MCF 10A (cell line): Measurements from ENCODE around the gene ANAPC7. TPM values are rescaled to one million over a fixed set of nuclear protein-coding genes. Genes with fewer than 3 reads are reported as not detected.
A peak's percentile ranks its signal among the peaks of the same experiment; 100 is the strongest.

Source experiments
- BruUV-seq: library from RNA; stranded (reverse); fragments of 400-500 nt; replicated peaks from 2 replicates; lab custom pipeline; 2021; lab: Mats Ljungman, UMichigan
- CTCF ChIA-PET: fragments of 300-600 bp; sonication (Branson Sonifier 250); formaldehyde crosslinking; extraction: SDS; loops from one replicate; lab custom pipeline; 2021; ENCODE audit warnings: antibody characterized with exemption, inconsistent platforms; lab: Yijun Ruan, JAX
- POLR2A ChIA-PET: fragments of 300-600, 350-650 bp; sonication (Branson Sonifier 250); formaldehyde crosslinking; extraction: SDS; loops from one replicate; lab custom pipeline; 2020; ENCODE audit warnings: antibody characterized with exemption, inconsistent platforms; lab: Yijun Ruan, JAX
- DNase-seq: peaks from one replicate; pipeline ENCODE4 v3.0.0-alpha.2; 2018; ENCODE audit not compliant: unreplicated experiment
- H3K27ac Mint-ChIP-seq: one replicate; pipeline ENCODE4 v1.8.0; 2022; ENCODE audit warnings: mild to moderate bottlenecking, low read depth, mixed read lengths; ENCODE audit not compliant: unreplicated experiment
- H3K27me3 Mint-ChIP-seq: one replicate; pipeline ENCODE4 v1.8.0; 2022; ENCODE audit warnings: mixed read lengths; ENCODE audit not compliant: insufficient read depth, unreplicated experiment
- H3K36me3 Mint-ChIP-seq: one replicate; pipeline ENCODE4 v1.8.0; 2022; ENCODE audit warnings: mild to moderate bottlenecking, moderate library complexity, mixed read lengths; ENCODE audit not compliant: insufficient read depth, unreplicated experiment
- H3K4me1 Mint-ChIP-seq: one replicate; pipeline ENCODE4 v1.8.0; 2022; ENCODE audit warnings: mixed read lengths; ENCODE audit not compliant: insufficient read depth, unreplicated experiment
- H3K4me3 Mint-ChIP-seq: one replicate; pipeline ENCODE4 v1.8.0; 2022; ENCODE audit warnings: mild to moderate bottlenecking, moderate library complexity, mixed read lengths; ENCODE audit not compliant: unreplicated experiment
- H3K9me3 Mint-ChIP-seq: one replicate; pipeline ENCODE4 v1.8.0; 2022; ENCODE audit warnings: mixed read lengths; ENCODE audit not compliant: unreplicated experiment
- CTCF ChIP-seq: fragments of 200-600 bp; IDR thresholded peaks from one replicate; pipeline ENCODE4 v1.8.0; 2022; ENCODE audit warnings: antibody characterized with exemption, mild to moderate bottlenecking; ENCODE audit not compliant: unreplicated experiment
- intact Hi-C: fragments of 100-400 bp; cut with micrococcal nuclease; formaldehyde crosslinking; loops from 2 replicates; pipeline ENCODE4 v1.14.1; 2022
- total RNA-seq: library from RNA; stranded (reverse); gene quantifications from 2 replicates; pipeline ENCODE4 v1.2.3, GENCODE V29; 2022

The ANAPC7 gene
- total RNA-seq, 1 experiment from 2014 or later, result 87.1 TPM

DNA sequence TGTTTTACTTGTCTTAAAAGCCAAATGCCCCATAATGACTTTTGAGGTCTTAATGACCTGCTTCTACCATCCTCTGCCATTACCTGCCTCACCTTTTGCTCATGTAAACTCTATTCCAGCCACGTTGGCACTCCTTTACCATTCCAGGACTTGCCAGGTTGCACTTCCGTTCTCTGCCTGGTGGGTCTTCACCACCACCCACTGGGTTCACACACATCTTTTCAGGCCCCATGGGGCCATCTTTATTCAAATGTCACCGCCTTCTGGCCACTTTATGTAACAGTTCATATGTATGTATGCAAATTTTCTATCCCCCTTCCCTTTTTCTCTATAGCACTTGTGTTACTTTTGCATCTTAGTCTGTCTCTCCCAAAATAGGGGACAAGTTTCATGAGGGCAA lies 64.8 kb downstream of the ANAPC7 start:
- no TSS peak for BruUV-seq
- ChIA-PET POLR2A (interaction anchor here (0.7 to 3.3 kb wide), 5 partner anchors 8 to 143 kb away, joined by 3 to 25 read pairs (median 4); no protein-coding TSS in a partner anchor), CTCF (interaction anchor here (0.6 to 1.1 kb wide), 3 partner anchors 59 to 1023 kb away, joined by 3 to 4 read pairs (median 3); no protein-coding TSS in a partner anchor)
- Mint-ChIP-seq H3K27ac (peak overlapping the region; percentile 47), H3K9me3 (no peaks in the 10 kb centered on the region), H3K36me3 (peaks cover 98% of the 10 kb centered on the region), H3K4me1 (peaks cover 24% of the 10 kb centered on the region), H3K27me3 (no peaks in the 10 kb centered on the region), H3K4me3 (no peak overlapping the region)
- DNase-seq, result peak; percentile 30
- intact Hi-C loops, result loop anchor here (2.0 kb wide), 2 partner anchors 58 to 238 kb away; partner anchors contain the start of gene ATP2A2
- TF ChIP-seq CTCF, result peak; percentile 9

DNA sequence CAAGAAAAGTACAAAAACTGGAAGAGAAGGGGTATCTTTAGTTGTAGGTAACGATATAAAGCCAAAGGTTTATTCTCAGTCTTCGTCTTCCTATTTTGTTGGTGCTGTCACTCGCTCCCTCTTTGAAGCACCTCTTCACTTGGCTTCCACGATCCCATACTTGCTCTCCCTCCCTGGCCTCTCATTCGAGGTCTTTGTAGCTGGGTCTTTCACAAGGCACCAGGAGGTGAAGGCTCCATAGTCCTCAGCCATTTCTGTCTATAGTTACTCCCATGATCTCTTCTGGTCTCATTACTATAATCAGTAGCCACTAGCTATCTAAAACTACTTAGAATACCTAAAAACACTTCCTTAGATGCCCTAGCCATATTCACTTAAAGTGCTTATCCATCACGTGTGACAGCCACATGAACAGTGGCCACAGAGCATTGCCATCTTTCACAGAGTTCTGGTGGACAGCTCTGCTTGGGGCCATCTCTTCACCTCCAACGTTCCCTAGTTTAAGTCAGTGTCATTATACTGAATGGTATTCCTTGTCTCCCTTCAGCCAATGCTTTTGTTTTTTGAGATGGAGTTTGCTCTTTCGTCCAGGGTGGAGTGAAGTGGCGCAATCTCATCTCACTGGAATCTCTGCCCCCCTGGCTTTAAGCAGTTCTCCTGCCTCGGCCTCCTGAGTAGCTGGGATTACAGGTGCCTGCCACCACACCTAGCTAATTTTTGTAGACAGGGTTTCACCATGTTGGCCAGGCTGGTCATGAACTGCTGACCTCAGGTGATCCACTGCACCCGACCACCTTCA lies 65.4 kb downstream of the ANAPC7 start:
- Mint-ChIP-seq H3K36me3 (peaks cover 98% of the 10 kb centered on the region), H3K27me3 (no peaks in the 10 kb centered on the region), H3K4me3 (no peak overlapping the region), H3K4me1 (peaks cover 24% of the 10 kb centered on the region), H3K9me3 (no peaks in the 10 kb centered on the region), H3K27ac (peak overlapping the region; percentile 47)
- BruUV-seq, result no TSS peak
- ChIA-PET POLR2A (interaction anchor here (0.6 to 1.3 kb wide), 4 partner anchors 13 to 180 kb away, joined by 3 read pairs; no protein-coding TSS in a partner anchor), CTCF (interaction anchor here (0.6 to 1.6 kb wide), 6 partner anchors 9 to 1023 kb away, joined by 3 to 4 read pairs (median 3); no protein-coding TSS in a partner anchor)
- intact Hi-C loops, result loop anchor here (2.0 kb wide), 2 partner anchors 57 to 237 kb away; partner anchors contain the start of gene ATP2A2
- TF ChIP-seq CTCF, result no peak
- no peak for DNase-seq

DNA sequence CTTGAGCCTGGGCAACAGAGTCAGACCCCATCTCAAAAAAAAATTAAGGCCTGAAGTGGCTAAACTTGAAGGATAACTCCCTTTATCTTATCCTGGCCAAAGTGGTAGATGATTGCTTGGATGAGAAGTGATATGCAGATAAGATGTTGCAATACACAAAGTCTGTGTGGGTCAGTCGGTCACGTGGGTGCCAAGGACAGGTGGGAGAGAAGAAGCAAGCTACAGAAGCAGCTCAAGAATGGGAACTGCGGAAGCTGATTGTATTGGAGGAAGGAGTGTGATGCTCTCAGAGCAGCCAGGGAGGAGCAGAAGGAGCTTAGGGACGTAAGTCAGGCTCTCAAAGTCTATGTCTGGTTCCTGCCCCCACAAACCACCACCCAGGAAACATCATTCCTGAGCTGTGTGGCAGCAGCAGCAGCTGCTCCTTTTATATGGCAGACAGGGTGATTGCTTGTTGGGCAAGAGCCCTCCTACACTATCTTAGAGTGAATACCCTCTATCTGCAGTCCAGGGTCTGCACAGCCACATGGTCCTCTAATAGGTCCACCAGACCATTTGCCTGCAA lies 67.9 kb downstream of the ANAPC7 start:
- ChIA-PET POLR2A (interaction anchor here (1.0 kb wide), 1 partner anchor 23 kb away, joined by 3 read pairs; no protein-coding TSS in a partner anchor), CTCF (interaction anchor here (0.6 to 0.8 kb wide), 3 partner anchors 23 to 846 kb away, joined by 3 to 5 read pairs (median 3); no protein-coding TSS in a partner anchor)
- DNase-seq, result no peak
- no peak for TF ChIP-seq CTCF
- Mint-ChIP-seq H3K4me3 (no peak overlapping the region), H3K27me3 (no peaks in the 10 kb centered on the region), H3K36me3 (peaks cover 96% of the 10 kb centered on the region), H3K4me1 (peaks cover 24% of the 10 kb centered on the region), H3K27ac (no peak overlapping the region), H3K9me3 (no peaks in the 10 kb centered on the region)
- intact Hi-C loops, result no loop called here
- BruUV-seq, result no TSS peak

DNA sequence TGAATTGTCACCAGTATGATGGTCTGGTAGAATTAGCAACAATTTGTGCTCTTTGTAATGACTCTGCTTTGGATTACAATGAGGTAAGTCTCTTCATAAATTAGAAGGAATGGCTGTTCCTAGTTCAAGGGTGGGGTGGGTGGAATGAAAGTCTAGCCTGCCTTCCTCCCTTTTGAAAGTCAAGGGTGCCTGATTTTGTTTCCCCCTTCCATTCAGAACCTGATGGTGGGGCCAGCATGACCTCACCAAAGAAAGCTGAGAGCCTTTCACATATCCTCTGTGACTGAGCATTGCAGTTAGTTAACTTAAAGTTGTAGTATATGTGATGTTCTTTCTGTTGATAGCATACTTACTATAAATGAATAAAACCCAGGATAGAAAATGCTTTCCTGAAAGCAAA lies 70.3 kb downstream of the ANAPC7 start:
- H3K27me3 Mint-ChIP-seq, result no peaks in the 10 kb centered on the region
- BruUV-seq, result no TSS peak
- DNase-seq, result no peak
- intact Hi-C loops, result no loop called here
- POLR2A ChIA-PET, result interaction anchor here (0.6 kb wide), 2 partner anchors 8 to 19 kb away, joined by 3 read pairs; no protein-coding TSS in a partner anchor
- H3K9me3 Mint-ChIP-seq, result no peaks in the 10 kb centered on the region
- peaks cover 12% of the 10 kb centered on the region for H3K4me1 Mint-ChIP-seq
- CTCF ChIA-PET, result no interaction called here
- no peak for TF ChIP-seq CTCF
- H3K4me3 Mint-ChIP-seq, result no peak overlapping the region
- H3K27ac Mint-ChIP-seq, result no peak overlapping the region
- peaks cover 95% of the 10 kb centered on the region for H3K36me3 Mint-ChIP-seq
